HG03066 (cell line): ENCODE results near the gene PUSL1.
A peak's percentile ranks its signal among the peaks of the same experiment; 100 is the strongest.

Source experiments
- ATAC-seq: cut with Tn5 transposase; IDR thresholded peaks from one replicate; pipeline ENCODE4 v1.9.1; 2021; ENCODE audit warnings: low read depth; ENCODE audit not compliant: unreplicated experiment

PUSL1 gene

GRCh38 chr1:1321477-1321876 lies 13.1 kb downstream of the PUSL1 start:
- no peak for ATAC-seq

DNA sequence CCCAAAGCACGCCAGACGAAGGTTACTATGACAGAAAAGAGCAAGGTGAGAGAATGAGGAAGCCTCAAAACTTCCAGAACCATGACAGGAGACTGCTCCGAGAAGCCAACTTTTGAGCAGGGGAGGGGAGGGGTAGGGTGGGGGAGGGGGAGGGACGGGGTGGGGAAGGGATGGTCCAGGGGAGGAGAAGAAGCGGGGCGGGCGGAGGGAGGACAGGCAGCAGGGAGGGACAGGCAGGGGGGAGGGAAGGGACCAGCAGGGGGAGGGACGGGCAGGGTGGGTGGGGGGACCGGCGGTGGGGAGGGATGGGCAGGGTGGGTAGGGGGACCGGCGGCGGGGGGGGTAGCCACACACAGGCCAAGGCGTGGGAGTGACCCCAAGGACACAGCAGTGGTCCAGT lies 14.0 kb downstream of the PUSL1 start:
- ATAC-seq = no peak

- ATAC-seq = no peak
These were observed 14.6 kb downstream of the PUSL1 start for GRCh38 chr1:1322952-1323351.

DNA sequence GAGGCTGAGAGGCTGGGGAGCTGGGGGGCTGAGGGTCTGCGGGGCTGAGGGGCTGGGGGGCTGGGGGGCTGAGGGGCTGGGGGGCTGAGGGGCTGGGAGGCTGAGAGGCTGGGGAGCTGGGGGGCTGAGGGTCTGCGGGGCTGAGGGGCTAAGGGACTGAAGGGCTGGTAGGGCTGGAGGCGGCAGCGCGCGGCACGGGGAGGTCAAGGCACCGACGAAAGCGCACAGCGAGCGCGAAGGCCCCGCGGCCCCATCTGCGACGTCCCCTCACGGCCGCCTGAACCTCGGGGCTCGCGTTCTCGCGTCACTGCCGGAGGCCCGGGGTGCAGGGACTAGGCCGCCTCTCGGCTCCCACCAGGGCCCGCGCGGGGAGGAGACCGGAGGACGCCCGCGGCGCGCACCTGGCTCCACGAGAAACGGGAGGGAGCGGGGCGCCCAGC lies 15.7 kb downstream of the PUSL1 start:
- ATAC-seq = no peak

DNA sequence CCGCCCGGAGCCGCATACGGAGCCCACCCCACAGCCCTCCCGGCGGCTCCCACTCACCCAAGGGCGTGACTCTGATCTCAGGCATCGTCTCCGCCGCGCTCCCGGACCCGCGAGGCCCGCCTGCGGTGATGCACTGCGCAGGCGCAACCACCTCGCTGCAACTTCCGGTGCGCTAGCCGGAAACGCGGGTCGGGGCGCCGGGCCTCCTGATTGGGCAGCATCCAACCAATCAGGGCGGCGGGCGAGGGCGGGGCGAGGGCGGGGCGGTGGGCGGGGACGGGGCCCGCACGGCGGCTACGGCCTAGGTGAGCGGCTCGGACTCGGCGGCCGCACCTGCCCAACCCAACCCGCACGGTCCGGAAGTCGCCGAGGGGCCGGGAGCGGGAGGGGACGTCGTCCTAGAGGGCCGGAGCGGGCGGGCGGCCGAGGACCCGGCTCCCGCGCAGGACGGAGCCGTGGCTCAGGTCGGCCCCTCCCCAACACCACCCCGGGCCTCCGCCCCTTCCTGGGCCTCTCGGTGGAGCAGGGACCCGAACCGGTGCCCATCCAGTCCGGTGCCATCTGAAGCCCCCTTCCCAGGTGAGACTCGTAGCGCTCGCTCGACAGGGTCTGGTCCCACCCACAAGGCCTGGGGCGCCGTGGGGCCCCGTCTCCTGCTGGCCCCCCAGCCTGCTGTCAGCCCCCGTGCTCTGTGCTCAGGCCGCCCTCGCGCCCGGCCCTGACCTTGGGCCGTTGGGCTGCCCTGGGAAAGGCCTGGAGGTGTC lies 16.3 kb downstream of the PUSL1 start, which contains the start of the genes CPTP and INTS11:
CPTP (plus strand) TSS at position 279 of the 764 bp plus-strand sequence. CDS start 2,109 bp downstream, outside the sequence.
INTS11 (minus strand) TSS at position 137 of the 764 bp plus-strand sequence; CDS start at position 85, 52 bp downstream.
- peak; percentile 70 for ATAC-seq

DNA sequence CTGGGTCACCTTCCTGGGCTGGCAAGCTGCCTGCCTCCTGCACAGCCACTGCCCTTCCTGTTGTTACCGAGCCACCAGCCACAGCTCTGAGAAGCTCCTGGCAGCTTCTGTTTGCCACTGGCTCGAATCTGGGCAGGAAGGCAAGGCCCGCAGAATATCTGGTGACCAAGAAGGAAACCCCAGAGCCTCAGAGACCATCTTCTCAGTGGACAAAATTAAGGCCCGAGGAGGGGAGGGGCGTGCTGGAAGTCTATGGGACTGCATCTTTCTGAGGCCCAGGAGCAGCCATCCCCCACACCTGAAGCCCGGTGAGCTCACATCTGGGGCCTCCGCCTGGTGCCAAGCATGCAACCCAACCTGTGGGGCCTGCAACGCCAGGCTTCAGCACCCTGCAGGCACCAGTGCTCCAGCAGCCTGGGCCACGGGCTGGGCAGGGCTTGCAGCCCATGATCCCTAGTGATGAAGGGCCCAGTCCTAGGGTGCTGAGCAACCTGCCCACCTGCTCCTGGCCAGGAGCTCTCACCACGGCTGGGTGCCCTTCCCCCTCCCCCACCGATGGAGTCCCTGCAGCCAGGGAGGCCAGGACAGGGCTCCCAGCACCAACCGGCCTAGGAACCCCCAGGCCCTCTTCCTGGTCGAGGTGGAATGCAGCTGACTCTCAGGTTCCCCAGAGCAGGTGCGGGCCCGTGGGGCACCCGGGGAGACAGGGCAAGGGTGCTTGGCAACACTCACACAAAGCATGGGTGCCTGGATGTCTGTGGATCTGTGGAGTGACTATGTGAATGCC lies 17.1 kb downstream of the PUSL1 start:
- ATAC-seq = no peak

GRCh38 chr1:1326075-1326605 lies 17.7 kb downstream of the PUSL1 start:
- no peak for ATAC-seq

GRCh38 chr1:1327291-1327690 lies 18.9 kb downstream of the PUSL1 start:
- ATAC-seq = no peak

DNA sequence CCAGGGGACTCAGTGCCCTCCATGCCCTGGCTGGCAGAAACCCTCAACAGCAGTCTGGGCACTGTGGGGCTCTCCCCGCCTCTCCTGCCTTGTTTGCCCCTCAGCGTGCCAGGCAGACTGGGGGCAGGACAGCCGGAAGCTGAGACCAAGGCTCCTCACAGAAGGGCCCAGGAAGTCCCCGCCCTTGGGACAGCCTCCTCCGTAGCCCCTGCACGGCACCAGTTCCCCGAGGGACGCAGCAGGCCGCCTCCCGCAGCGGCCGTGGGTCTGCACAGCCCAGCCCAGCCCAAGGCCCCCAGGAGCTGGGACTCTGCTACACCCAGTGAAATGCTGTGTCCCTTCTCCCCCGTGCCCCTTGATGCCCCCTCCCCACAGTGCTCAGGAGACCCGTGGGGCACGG lies 19.9 kb downstream of the PUSL1 start:
- ATAC-seq = no peak

- ATAC-seq = no peak
These were observed 21.2 kb downstream of the PUSL1 start for GRCh38 chr1:1329304-1330210.

GRCh38 chr1:1330366-1331067 lies 22.1 kb downstream of the PUSL1 start:
- no peak for ATAC-seq

DNA sequence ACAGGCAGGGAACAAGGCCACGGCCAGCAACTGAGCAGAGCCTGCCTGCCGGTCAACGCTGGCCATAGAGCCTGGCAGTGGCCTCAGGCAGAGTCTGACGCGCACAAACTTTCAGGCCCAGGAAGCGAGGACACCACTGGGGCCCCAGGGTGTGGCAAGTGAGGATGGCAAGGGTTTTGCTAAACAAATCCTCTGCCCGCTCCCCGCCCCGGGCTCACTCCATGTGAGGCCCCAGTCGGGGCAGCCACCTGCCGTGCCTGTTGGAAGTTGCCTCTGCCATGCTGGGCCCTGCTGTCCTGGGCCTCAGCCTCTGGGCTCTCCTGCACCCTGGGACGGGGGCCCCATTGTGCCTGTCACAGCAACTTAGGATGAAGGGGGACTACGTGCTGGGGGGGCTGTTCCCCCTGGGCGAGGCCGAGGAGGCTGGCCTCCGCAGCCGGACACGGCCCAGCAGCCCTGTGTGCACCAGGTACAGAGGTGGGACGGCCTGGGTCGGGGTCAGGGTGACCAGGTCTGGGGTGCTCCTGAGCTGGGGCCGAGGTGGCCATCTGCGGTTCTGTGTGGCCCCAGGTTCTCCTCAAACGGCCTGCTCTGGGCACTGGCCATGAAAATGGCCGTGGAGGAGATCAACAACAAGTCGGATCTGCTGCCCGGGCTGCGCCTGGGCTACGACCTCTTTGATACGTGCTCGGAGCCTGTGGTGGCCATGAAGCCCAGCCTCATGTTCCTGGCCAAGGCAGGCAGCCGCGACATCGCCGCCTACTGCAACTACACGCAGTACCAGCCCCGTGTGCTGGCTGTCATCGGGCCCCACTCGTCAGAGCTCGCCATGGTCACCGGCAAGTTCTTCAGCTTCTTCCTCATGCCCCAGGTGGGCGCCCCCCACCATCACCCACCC lies 22.9 kb downstream of the PUSL1 start, which contains the start of gene TAS1R3:
TAS1R3 (plus strand) TSS at position 213 of the 898 bp plus-strand sequence; CDS start at position 279, 66 bp downstream.
- ATAC-seq = no peak

DNA sequence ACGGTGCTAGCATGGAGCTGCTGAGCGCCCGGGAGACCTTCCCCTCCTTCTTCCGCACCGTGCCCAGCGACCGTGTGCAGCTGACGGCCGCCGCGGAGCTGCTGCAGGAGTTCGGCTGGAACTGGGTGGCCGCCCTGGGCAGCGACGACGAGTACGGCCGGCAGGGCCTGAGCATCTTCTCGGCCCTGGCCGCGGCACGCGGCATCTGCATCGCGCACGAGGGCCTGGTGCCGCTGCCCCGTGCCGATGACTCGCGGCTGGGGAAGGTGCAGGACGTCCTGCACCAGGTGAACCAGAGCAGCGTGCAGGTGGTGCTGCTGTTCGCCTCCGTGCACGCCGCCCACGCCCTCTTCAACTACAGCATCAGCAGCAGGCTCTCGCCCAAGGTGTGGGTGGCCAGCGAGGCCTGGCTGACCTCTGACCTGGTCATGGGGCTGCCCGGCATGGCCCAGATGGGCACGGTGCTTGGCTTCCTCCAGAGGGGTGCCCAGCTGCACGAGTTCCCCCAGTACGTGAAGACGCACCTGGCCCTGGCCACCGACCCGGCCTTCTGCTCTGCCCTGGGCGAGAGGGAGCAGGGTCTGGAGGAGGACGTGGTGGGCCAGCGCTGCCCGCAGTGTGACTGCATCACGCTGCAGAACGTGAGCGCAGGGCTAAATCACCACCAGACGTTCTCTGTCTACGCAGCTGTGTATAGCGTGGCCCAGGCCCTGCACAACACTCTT lies 23.8 kb downstream of the PUSL1 start:
- no peak for ATAC-seq

GRCh38 chr1:1332774-1333480 lies 24.5 kb downstream of the PUSL1 start:
- no peak for ATAC-seq

DNA sequence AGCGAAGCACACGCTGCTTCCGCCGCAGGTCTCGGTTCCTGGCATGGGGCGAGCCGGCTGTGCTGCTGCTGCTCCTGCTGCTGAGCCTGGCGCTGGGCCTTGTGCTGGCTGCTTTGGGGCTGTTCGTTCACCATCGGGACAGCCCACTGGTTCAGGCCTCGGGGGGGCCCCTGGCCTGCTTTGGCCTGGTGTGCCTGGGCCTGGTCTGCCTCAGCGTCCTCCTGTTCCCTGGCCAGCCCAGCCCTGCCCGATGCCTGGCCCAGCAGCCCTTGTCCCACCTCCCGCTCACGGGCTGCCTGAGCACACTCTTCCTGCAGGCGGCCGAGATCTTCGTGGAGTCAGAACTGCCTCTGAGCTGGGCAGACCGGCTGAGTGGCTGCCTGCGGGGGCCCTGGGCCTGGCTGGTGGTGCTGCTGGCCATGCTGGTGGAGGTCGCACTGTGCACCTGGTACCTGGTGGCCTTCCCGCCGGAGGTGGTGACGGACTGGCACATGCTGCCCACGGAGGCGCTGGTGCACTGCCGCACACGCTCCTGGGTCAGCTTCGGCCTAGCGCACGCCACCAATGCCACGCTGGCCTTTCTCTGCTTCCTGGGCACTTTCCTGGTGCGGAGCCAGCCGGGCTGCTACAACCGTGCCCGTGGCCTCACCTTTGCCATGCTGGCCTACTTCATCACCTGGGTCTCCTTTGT lies 25.3 kb downstream of the PUSL1 start:
- no peak for ATAC-seq

GRCh38 chr1:1334835-1335234 lies 26.4 kb downstream of the PUSL1 start:
- no peak for ATAC-seq

DNA sequence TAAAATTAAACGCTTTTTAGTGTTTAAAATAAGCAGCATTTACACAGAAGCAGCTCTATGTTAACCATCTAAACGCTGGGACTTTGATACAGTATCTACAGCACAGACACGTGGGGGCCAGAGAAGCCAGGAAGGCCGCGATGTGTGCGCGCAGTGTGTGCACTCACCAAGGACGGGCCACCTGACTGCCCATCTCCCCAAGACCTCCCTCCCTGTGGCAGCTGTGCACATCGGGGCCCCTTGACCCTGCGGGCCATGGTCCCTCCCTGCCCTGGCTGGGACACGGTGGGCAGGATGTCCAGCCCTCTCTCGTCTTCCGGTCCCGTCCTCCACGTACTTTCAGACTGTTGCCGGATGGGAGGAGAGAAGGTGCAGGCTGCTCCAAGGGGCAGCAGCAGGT lies 26.9 kb downstream of the PUSL1 start:
- no peak for ATAC-seq
